Uterus (tissue), 2 donors: Measurements from ENCODE around the gene SP5.

ENCODE experiments used
- CTCF ChIP-seq, 4 experiments: fragments of 200-600 bp in 2 of 4; fragments of 450-650 bp in 2 of 4; sonication (generic) in 2 of 4; IDR thresholded peaks; one replicate each; pipeline ENCODE4 v1.5.1; 2016 to 2019; ENCODE audit warnings: antibody characterized with exemption in 4 of 4, mild to moderate bottlenecking in 2 of 4, moderate library complexity in 1 of 4
- POLR2A ChIP-seq, 2 donors: fragments of 450-650 bp; IDR thresholded peaks; one replicate each; pipeline ENCODE4 v1.6.1; 2016; ENCODE audit warnings: antibody characterized with exemption in 2 of 2, mild to moderate bottlenecking in 1 of 2, moderate library complexity in 1 of 2

GRCh38 chr2:170740660-170741059 is 25.5 kb downstream of the SP5 start:
- TF ChIP-seq CTCF (IDR thresholded peaks at IDR 0.05) (no peak), POLR2A (IDR thresholded peaks at IDR 0.05) (no peak)
